Measurements from ENCODE around the gene DNM1. TPM values are rescaled to one million over a fixed set of nuclear protein-coding genes. Genes with fewer than 3 reads are reported as not detected.
A peak's percentile ranks its signal among the peaks of the same experiment; 100 is the strongest.

DNM1 gene
- total RNA-seq, 4 donors from 2014 or later: 4.3 to 18.9 (median 10.1) TPM

- DNase-seq (ENCODE audit: low spot score in 2 of 2): no peak
- Histone ChIP-seq H3K27ac (peak overlapping the region; percentile 21), H3K27me3 (peaks cover 8% of the 10 kb centered on the region), H3K4me1 (peaks cover 62% of the 10 kb centered on the region), H3K4me3 (no peak overlapping the region), H3K9me3 (no peaks in the 10 kb centered on the region), H3K36me3 (no peaks in the 10 kb centered on the region)
- TF ChIP-seq CTCF (IDR thresholded peaks at IDR 0.05) (no peak), EP300 (IDR thresholded peaks at IDR 0.05) (no peak), POLR2AphosphoS5 (IDR thresholded peaks at IDR 0.05) (no peak), POLR2A (IDR thresholded peaks at IDR 0.05) (no peak)
- WGBS: 38% methylated on average over 10 of the region's 15 CpGs
These were observed 4.0 kb downstream of the DNM1 start for GRCh38 chr9:128206916-128207910.

GRCh38 chr9:128208386-128208785 is 5.2 kb downstream of the DNM1 start:
- no peaks in the 10 kb centered on the region for H3K9me3 ChIP-seq
- peaks cover 62% of the 10 kb centered on the region for H3K4me1 ChIP-seq
- H3K27me3 ChIP-seq: peaks cover 8% of the 10 kb centered on the region
- H3K27ac ChIP-seq: peak overlapping the region; percentile 22
- no peak overlapping the region for H3K4me3 ChIP-seq
- H3K36me3 ChIP-seq: no peaks in the 10 kb centered on the region
- no peak for TF ChIP-seq CTCF (IDR thresholded peaks at IDR 0.05)
- no peak for TF ChIP-seq EP300 (IDR thresholded peaks at IDR 0.05)
- no peak for TF ChIP-seq POLR2A (IDR thresholded peaks at IDR 0.05)
- no peak for TF ChIP-seq POLR2AphosphoS5 (IDR thresholded peaks at IDR 0.05)
- 54% methylated on average over 7 of the region's 7 CpGs for WGBS
- no peak for DNase-seq (ENCODE audit: low spot score in 2 of 2)

- H3K27me3 ChIP-seq: peaks cover 3% of the 10 kb centered on the region
- peaks cover 54% of the 10 kb centered on the region for H3K4me1 ChIP-seq
- H3K27ac ChIP-seq: peak overlapping the region; percentile 22
- no peak for DNase-seq (ENCODE audit: low spot score in 2 of 2)
- H3K4me3 ChIP-seq: no peak overlapping the region
- WGBS: 58% methylated on average over 15 of the region's 15 CpGs
- TF ChIP-seq POLR2AphosphoS5 (IDR thresholded peaks at IDR 0.05): no peak
- TF ChIP-seq CTCF (IDR thresholded peaks at IDR 0.05): no peak
- TF ChIP-seq POLR2A (IDR thresholded peaks at IDR 0.05): no peak
- no peak for TF ChIP-seq EP300 (IDR thresholded peaks at IDR 0.05)
- H3K9me3 ChIP-seq: no peaks in the 10 kb centered on the region
- H3K36me3 ChIP-seq: no peaks in the 10 kb centered on the region
These were observed 5.9 kb downstream of the DNM1 start for GRCh38 chr9:128208946-128209669.

GRCh38 chr9:128211186-128211980 is 8.2 kb downstream of the DNM1 start:
- TF ChIP-seq POLR2AphosphoS5 (IDR thresholded peaks at IDR 0.05): no peak
- no peak for TF ChIP-seq POLR2A (IDR thresholded peaks at IDR 0.05)
- no peak for TF ChIP-seq EP300 (IDR thresholded peaks at IDR 0.05)
- no peak for TF ChIP-seq CTCF (IDR thresholded peaks at IDR 0.05)
- H3K4me3 ChIP-seq: no peak overlapping the region
- no peak for DNase-seq (ENCODE audit: low spot score in 2 of 2)
- no peaks in the 10 kb centered on the region for H3K9me3 ChIP-seq
- H3K4me1 ChIP-seq: peaks cover 58% of the 10 kb centered on the region
- H3K27me3 ChIP-seq: no peaks in the 10 kb centered on the region
- 39% methylated on average over 12 of the region's 12 CpGs for WGBS
- H3K36me3 ChIP-seq: no peaks in the 10 kb centered on the region
- peak overlapping the region; percentile 29 for H3K27ac ChIP-seq
